ENCODE measurements around the gene PPIF. TPM values are rescaled to one million over a fixed set of nuclear protein-coding genes. Genes with fewer than 3 reads are reported as not detected.

PPIF gene
- total RNA-seq, 1 experiment from 2014 or later = 80.9 TPM

DNA sequence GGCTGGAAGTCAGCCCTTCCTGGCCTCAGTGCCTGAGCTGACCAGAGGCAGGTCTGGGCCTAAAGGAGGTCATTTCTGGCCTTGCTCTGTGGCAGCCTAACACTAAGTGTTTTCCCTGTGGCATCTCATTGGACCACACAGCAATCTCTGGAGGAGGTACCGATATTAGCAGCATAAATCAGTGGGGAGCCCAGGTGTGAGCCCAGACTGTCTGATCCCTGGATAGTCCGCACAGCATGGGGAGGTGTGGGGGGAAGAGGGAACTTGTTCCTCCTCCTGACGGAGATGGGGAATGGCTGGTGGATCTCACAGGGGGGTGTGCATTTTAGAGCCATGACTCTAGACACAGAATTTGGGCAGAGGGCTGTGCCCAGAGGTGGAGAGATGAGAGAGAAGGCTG lies 11.0 kb upstream of the PPIF start:
- POLR2A ChIA-PET = no interaction called here
- DNase-seq (ENCODE audit: low spot score) (no peak), ATAC-seq (no peak; the same call in 1 of the 2 replicates)
- H3K4me3 Mint-ChIP-seq = no peak overlapping the region
- peaks cover 11% of the 10 kb centered on the region for H3K27me3 Mint-ChIP-seq (ENCODE audit: low read depth)
- H3K4me1 Mint-ChIP-seq = peaks cover 13% of the 10 kb centered on the region
- CTCF ChIA-PET = interaction anchor here (0.6 to 4.6 kb wide), 4 partner anchors 11 to 38 kb away, joined by 3 to 24 read pairs (median 7); partner anchors contain the start of gene PPIF
- peaks cover 8% of the 10 kb centered on the region; the same call in 1 of the 2 replicates for H3K36me3 Mint-ChIP-seq
- peaks cover 23% of the 10 kb centered on the region for H3K9me3 Mint-ChIP-seq
- TF ChIP-seq, protein P1, sequence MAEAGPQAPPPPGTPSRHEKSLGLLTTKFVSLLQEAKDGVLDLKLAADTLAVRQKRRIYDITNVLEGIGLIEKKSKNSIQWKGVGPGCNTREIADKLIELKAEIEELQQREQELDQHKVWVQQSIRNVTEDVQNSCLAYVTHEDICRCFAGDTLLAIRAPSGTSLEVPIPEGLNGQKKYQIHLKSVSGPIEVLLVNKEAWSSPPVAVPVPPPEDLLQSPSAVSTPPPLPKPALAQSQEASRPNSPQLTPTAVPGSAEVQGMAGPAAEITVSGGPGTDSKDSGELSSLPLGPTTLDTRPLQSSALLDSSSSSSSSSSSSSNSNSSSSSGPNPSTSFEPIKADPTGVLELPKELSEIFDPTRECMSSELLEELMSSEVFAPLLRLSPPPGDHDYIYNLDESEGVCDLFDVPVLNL (CRISPR knock-in tag; IDR thresholded peaks at IDR 0.05; ENCODE audit: borderline replicate concordance, low read depth) = no peak
- TF ChIP-seq CREB1 (CRISPR knock-in tag; IDR thresholded peaks at IDR 0.05) = no peak
- TF ChIP-seq GTF2I (CRISPR knock-in tag; conservative IDR thresholded peaks at IDR 0.05) = no peak
- TF ChIP-seq EMX1 (CRISPR knock-in tag; IDR thresholded peaks at IDR 0.05) = no peak
- TF ChIP-seq, protein P2, sequence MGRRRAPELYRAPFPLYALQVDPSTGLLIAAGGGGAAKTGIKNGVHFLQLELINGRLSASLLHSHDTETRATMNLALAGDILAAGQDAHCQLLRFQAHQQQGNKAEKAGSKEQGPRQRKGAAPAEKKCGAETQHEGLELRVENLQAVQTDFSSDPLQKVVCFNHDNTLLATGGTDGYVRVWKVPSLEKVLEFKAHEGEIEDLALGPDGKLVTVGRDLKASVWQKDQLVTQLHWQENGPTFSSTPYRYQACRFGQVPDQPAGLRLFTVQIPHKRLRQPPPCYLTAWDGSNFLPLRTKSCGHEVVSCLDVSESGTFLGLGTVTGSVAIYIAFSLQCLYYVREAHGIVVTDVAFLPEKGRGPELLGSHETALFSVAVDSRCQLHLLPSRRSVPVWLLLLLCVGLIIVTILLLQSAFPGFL (CRISPR knock-in tag; IDR thresholded peaks at IDR 0.05; ENCODE audit: borderline replicate concordance) = no peak
- TF ChIP-seq, protein P3, sequence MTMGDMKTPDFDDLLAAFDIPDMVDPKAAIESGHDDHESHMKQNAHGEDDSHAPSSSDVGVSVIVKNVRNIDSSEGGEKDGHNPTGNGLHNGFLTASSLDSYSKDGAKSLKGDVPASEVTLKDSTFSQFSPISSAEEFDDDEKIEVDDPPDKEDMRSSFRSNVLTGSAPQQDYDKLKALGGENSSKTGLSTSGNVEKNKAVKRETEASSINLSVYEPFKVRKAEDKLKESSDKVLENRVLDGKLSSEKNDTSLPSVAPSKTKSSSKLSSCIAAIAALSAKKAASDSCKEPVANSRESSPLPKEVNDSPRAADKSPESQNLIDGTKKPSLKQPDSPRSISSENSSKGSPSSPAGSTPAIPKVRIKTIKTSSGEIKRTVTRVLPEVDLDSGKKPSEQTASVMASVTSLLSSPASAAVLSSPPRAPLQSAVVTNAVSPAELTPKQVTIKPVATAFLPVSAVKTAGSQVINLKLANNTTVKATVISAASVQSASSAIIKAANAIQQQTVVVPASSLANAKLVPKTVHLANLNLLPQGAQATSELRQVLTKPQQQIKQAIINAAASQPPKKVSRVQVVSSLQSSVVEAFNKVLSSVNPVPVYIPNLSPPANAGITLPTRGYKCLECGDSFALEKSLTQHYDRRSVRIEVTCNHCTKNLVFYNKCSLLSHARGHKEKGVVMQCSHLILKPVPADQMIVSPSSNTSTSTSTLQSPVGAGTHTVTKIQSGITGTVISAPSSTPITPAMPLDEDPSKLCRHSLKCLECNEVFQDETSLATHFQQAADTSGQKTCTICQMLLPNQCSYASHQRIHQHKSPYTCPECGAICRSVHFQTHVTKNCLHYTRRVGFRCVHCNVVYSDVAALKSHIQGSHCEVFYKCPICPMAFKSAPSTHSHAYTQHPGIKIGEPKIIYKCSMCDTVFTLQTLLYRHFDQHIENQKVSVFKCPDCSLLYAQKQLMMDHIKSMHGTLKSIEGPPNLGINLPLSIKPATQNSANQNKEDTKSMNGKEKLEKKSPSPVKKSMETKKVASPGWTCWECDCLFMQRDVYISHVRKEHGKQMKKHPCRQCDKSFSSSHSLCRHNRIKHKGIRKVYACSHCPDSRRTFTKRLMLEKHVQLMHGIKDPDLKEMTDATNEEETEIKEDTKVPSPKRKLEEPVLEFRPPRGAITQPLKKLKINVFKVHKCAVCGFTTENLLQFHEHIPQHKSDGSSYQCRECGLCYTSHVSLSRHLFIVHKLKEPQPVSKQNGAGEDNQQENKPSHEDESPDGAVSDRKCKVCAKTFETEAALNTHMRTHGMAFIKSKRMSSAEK (CRISPR knock-in tag; IDR thresholded peaks at IDR 0.05; ENCODE audit: borderline replicate concordance) = no peak
- TF ChIP-seq, protein P4, sequence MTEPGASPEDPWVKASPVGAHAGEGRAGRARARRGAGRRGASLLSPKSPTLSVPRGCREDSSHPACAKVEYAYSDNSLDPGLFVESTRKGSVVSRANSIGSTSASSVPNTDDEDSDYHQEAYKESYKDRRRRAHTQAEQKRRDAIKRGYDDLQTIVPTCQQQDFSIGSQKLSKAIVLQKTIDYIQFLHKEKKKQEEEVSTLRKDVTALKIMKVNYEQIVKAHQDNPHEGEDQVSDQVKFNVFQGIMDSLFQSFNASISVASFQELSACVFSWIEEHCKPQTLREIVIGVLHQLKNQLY (CRISPR knock-in tag; IDR thresholded peaks at IDR 0.05) = no peak
- TF ChIP-seq, protein P5, sequence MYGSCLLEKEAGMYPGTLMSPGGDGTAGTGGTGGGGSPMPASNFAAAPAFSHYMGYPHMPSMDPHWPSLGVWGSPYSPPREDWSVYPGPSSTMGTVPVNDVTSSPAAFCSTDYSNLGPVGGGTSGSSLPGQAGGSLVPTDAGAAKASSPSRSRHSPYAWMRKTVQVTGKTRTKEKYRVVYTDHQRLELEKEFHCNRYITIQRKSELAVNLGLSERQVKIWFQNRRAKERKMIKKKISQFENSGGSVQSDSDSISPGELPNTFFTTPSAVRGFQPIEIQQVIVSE (CRISPR knock-in tag; IDR thresholded peaks at IDR 0.05; ENCODE audit: borderline replicate concordance) = no peak
- no peak for TF ChIP-seq NR1H2 (CRISPR knock-in tag; IDR thresholded peaks at IDR 0.05)
- TF ChIP-seq, protein P6, sequence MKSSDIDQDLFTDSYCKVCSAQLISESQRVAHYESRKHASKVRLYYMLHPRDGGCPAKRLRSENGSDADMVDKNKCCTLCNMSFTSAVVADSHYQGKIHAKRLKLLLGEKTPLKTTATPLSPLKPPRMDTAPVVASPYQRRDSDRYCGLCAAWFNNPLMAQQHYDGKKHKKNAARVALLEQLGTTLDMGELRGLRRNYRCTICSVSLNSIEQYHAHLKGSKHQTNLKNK (CRISPR knock-in tag; IDR thresholded peaks at IDR 0.05) = no peak
- no peak for TF ChIP-seq KAT7 (CRISPR knock-in tag; IDR thresholded peaks at IDR 0.05; ENCODE audit: borderline replicate concordance)
- no peak for TF ChIP-seq RELA (CRISPR knock-in tag; IDR thresholded peaks at IDR 0.05; ENCODE audit: borderline replicate concordance)
- TF ChIP-seq, protein P7, sequence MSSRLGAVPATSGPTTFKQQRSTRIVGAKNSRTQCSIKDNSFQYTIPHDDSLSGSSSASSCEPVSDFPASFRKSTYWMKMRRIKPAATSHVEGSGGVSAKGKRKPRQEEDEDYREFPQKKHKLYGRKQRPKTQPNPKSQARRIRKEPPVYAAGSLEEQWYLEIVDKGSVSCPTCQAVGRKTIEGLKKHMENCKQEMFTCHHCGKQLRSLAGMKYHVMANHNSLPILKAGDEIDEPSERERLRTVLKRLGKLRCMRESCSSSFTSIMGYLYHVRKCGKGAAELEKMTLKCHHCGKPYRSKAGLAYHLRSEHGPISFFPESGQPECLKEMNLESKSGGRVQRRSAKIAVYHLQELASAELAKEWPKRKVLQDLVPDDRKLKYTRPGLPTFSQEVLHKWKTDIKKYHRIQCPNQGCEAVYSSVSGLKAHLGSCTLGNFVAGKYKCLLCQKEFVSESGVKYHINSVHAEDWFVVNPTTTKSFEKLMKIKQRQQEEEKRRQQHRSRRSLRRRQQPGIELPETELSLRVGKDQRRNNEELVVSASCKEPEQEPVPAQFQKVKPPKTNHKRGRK (CRISPR knock-in tag; IDR thresholded peaks at IDR 0.05; ENCODE audit: borderline replicate concordance) = no peak
- TF ChIP-seq TEAD1 (CRISPR knock-in tag; IDR thresholded peaks at IDR 0.05) = no peak
- TF ChIP-seq TCF7 (CRISPR knock-in tag; IDR thresholded peaks at IDR 0.05; ENCODE audit: low read depth) = no peak
- no peak for TF ChIP-seq NFYB (CRISPR knock-in tag; conservative IDR thresholded peaks at IDR 0.05; ENCODE audit: low read depth)
- TF ChIP-seq ZNF219 (CRISPR knock-in tag; IDR thresholded peaks at IDR 0.05; ENCODE audit: borderline replicate concordance) = no peak
- TF ChIP-seq ZNF263 (CRISPR knock-in tag; IDR thresholded peaks at IDR 0.05; ENCODE audit: low read depth) = no peak
- TF ChIP-seq, protein P8, sequence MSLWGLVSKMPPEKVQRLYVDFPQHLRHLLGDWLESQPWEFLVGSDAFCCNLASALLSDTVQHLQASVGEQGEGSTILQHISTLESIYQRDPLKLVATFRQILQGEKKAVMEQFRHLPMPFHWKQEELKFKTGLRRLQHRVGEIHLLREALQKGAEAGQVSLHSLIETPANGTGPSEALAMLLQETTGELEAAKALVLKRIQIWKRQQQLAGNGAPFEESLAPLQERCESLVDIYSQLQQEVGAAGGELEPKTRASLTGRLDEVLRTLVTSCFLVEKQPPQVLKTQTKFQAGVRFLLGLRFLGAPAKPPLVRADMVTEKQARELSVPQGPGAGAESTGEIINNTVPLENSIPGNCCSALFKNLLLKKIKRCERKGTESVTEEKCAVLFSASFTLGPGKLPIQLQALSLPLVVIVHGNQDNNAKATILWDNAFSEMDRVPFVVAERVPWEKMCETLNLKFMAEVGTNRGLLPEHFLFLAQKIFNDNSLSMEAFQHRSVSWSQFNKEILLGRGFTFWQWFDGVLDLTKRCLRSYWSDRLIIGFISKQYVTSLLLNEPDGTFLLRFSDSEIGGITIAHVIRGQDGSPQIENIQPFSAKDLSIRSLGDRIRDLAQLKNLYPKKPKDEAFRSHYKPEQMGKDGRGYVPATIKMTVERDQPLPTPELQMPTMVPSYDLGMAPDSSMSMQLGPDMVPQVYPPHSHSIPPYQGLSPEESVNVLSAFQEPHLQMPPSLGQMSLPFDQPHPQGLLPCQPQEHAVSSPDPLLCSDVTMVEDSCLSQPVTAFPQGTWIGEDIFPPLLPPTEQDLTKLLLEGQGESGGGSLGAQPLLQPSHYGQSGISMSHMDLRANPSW (CRISPR knock-in tag; conservative IDR thresholded peaks at IDR 0.05; ENCODE audit: low read depth) = no peak
- TF ChIP-seq ZNF317 (CRISPR knock-in tag; IDR thresholded peaks at IDR 0.05; ENCODE audit: borderline replicate concordance, low read depth) = no peak
- no peak overlapping the region for H3K27ac Mint-ChIP-seq

Data from WTC11 (cell line).